NOMO-1 (cell line): Measurements from ENCODE around the gene NRN1L.
A peak's percentile ranks its signal among the peaks of the same experiment; 100 is the strongest.
"Not testable (repeated sequence)": the region's sequence is repeated elsewhere in the genome, so short reads cannot be mapped to it uniquely, and the experiment has no call there.

Source experiments
- DNase-seq, 2 experiments: peaks; one replicate each; lab custom pipeline; 2025; ENCODE audit not compliant: unreplicated experiment in 2 of 2; lab: John Stamatoyannopoulos, UW

NRN1L gene

GRCh38 chr16:67881621-67882161 lies 3.0 kb upstream of the NRN1L start:
- DNase-seq, result no peak

- DNase-seq, result no peak
Measured at GRCh38 chr16:67882374-67883145, 2.1 kb upstream of the NRN1L start.

- DNase-seq, result peak in 1 of 2 experiments; percentile 28
Measured at GRCh38 chr16:67883146-67883871, 1.4 kb upstream of the NRN1L start.

GRCh38 chr16:67883872-67884261 lies 818 bp upstream of the NRN1L start:
- no peak for DNase-seq

DNA sequence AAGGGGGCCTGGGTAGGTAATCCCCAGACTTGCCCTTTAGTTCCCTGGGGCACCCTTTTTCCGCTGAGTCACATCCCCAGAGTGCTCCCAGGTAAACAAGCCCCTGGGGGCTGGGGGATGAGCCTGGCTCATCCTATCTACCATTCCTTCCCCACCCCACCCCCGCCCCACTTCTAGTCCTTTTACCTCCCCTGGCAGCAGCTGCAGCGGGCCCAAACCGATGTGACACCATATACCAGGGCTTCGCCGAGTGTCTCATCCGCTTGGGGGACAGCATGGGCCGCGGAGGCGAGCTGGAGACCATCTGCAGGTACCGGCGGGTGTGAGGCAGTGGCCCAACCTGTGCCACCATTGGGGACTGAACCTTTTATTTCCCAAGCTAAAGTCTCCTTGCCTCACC lies 860 bp downstream of the NRN1L start:
- DNase-seq, result no peak

GRCh38 chr16:67885976-67886375 lies 1.3 kb downstream of the NRN1L start:
- no peak for DNase-seq

DNA sequence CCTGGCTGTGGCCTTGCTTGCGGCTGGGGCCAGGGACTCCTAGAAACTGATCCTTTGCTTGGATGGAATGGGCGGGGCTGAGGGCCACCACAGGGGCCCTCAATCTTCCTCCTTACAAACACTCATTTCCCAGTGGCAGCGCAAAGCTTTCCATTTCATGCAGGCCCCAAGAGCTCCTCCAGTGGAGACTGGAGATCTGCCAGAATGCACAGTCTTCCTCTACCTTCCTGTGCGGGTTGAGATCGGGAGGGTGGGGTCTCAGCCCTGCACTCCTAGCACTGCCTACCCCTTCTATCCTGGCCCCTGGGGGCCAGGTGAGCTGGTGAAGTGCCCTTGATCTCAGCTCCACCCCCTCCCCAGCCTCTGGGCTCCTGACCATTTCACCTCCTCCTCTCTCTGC lies 1.7 kb downstream of the NRN1L start:
- no peak for DNase-seq

GRCh38 chr16:67888331-67888730 lies 3.6 kb downstream of the NRN1L start:
- no peak for DNase-seq

DNA sequence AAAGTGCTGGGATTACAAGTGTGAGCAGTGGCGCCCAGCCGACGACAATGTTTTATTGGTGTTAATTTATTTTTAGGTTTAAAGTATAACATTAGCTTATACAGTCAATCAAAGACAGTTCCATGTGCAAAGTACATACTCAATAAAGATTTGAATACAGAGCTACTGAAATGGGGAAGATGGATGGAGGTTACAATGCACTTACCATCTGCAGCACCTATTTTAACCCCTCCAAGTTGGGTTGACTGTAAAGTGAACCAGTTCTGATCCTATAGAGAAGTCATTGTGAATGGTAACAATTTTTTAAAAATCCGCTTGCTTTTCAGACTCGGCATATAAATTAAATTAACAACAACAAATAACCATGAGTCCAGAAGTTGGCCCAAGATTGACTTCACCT lies 7.7 kb downstream of the NRN1L start:
- no peak for DNase-seq

GRCh38 chr16:67892899-67893742 lies 8.4 kb downstream of the NRN1L start, which contains the start of gene PSKH1:
Gene PSKH1 (plus strand): TSS chr16:67893254. CDS start chr16:67908750, 15,496 bp downstream.
- DNase-seq, result peak; percentile 96

DNA sequence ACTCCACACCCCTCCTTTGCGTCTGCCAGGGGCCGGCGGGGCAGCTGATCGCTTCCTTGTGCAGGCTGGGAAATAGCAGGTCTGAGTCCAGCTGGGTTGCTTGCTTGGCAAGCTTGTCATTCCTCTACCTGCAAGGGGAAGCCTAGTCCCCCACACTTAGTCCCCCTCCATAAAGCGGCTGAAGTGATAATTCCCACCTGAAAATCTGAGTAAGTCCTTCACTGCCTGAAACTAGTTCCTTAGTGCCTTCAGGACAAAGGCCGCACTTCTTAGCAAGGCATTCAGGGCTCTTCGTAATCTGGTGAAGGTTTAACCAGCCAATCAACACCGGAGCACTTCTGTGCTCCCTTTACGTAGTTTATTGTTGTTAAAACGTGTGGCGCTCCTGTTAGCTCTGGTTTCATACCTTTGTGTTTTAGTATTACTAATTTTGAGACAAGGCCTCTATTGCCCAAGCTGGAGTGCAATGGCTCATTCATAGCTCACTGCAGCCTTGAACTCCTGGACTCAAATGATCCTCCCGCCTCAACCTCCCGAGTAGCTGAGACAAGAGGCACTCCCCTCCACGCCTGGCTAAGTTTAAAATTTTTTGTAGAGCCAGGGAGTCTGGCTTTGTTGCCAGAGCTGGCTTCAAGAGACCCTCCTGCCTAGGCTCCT lies 9.2 kb downstream of the NRN1L start:
- peak in 1 of 2 experiments; percentile 9 for DNase-seq

DNA sequence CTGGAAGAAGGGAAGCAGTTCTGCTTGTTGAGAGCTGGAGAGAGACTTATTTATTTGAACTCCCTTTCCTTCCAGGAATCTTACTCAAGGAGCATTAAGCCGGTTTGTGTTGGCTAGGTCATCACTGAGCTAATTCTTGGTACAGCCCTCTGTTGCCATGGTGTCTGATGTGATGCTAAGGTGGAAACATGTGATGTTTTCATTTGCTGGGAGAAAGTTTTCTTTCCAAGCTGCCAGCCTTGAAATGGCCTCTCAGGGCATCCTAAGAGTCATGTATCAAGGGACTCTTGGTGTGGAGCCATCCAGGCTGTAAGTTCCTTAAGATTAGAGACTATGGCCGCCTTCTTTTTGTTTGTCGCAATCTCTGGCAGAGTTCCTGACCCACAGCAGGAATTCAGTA lies 12.5 kb downstream of the NRN1L start:
- DNase-seq, result no peak

- no peak for DNase-seq
Measured at GRCh38 chr16:67901734-67902133, 17.0 kb downstream of the NRN1L start.

- DNase-seq, result no peak
Measured at GRCh38 chr16:67902831-67903230, 18.1 kb downstream of the NRN1L start.

- no peak for DNase-seq
Measured at GRCh38 chr16:67907397-67908180, 22.9 kb downstream of the NRN1L start.

DNA sequence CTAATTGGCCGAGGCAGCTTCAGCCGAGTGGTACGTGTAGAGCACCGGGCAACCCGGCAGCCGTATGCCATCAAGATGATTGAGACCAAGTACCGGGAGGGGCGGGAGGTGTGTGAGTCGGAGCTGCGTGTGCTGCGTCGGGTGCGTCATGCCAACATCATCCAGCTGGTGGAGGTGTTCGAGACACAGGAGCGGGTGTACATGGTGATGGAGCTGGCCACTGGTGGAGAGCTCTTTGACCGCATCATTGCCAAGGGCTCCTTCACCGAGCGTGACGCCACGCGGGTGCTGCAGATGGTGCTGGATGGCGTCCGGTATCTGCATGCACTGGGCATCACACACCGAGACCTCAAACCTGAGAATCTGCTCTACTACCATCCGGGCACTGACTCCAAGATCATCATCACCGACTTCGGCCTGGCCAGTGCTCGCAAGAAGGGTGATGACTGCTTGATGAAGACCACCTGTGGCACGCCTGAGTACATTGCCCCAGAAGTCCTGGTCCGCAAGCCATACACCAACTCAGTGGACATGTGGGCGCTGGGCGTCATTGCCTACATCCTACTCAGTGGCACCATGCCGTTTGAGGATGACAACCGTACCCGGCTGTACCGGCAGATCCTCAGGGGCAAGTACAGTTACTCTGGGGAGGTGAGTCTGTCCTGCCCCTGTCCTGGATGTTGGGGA lies 24.5 kb downstream of the NRN1L start:
- DNase-seq, result no peak

DNA sequence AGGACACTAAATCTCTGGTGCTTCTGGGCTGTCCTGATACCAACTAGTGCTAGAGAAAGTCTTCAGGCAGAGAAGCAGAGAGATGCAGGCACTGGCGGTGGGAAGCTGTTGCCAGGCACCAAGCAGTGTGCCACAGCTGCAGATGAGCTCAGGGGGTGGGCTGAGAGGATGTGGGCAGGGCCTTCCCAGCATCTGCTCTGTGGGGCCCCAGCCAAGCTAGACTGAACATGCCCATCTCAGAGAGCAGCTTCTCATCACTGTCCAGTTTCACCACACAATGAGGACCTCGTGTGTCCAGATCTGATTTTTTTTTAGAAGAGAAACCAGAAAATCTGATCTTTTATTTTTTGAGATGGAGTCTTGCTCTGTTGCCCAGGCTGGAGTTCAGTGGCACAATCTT lies 25.5 kb downstream of the NRN1L start:
- no peak for DNase-seq

DNA sequence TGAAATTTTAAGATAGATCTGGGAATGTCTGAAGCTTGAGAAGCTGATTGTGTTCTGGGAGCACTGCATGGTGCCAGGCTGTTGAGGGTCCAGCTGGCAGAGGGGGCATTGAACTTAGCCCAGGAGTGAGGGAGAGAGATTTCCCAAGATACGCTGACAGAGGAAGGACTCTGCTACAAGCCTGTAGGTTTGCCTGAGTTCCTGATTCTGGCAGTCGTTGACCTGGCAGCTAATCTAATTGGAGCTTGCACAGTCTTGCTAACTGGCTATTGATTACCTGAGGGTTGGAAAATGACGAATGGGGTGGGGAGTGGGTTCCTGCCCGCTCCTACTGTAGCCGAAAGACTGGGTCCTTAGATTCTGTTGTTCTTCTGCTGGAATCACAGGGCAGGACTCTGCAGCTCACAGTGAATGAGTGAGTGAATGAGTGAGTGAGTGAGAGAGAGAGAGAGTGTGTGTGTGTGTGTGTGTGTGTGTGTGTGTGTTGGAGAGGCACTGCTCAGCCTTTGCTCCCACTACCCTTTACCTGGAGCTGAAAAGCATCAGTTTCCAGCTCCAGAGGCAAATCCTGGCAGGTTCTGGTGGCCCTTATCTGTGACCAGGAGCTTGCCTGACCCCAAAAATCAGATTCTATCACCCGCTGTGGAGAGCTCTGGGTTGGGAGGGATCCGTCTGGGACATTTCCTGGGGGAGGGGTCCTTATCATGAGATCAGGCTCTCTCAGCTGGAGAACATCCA lies 30.2 kb downstream of the NRN1L start:
- DNase-seq, result no peak

DNA sequence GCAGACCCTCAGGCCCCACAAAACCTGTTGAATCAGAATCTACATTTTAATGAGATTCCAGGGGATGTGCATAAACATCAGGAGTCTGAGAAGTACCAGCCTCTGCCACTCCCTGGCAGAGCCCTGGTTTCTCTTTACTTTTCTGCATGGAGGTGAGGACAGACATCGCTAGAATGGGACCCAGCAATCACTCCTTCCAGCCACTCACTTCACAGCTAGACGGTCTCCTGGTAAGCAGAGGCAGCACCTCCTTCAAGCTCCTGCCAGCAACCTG lies 30.7 kb downstream of the NRN1L start:
- not testable (repeated sequence) for DNase-seq
